ENCODE measurements around the gene SMAP2. TPM values are rescaled to one million over a fixed set of nuclear protein-coding genes. Genes with fewer than 3 reads are reported as not detected.
A peak's percentile ranks its signal among the peaks of the same experiment; 100 is the strongest.

Gene SMAP2
- polyA plus RNA-seq, 1 donor (not counting 4 experiments of a cell fraction or from before 2014, with no cell fraction given) = 13.2 TPM

DNA sequence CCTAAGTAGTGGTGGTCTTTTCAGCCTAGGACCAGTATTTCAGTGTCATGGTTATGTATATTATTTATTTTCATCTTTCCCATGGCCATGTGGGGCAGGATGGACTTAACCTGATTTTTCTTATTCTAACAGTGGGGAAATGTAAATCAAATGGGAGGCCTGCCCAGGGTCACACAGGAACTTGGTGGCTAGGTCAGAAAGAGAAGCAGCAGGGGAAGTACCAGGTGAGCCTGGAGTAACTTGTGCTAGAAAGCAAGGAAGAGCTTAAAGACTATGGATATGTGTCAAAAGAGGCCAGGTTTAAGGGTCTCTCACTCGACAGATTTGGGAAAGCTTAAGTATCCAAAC is 77.7 kb downstream of the SMAP2 start:
- no peak overlapping the region for H3K9ac ChIP-seq (ENCODE audit: control insufficient read depth, extremely low read depth, insufficient read depth, low read length)
- H3K4me3 ChIP-seq (ENCODE audit: control insufficient read depth in 2 of 3, extremely low read depth in 1 of 3, insufficient read depth in 2 of 3, low read depth in 1 of 3, low read length in 3 of 3) = peak overlapping the region in 1 of 3 experiments; percentile 23
- no peak for TF ChIP-seq EZH2 (IDR thresholded peaks at IDR 0.05; ENCODE audit: low read length)
- TF ChIP-seq, protein P1, sequence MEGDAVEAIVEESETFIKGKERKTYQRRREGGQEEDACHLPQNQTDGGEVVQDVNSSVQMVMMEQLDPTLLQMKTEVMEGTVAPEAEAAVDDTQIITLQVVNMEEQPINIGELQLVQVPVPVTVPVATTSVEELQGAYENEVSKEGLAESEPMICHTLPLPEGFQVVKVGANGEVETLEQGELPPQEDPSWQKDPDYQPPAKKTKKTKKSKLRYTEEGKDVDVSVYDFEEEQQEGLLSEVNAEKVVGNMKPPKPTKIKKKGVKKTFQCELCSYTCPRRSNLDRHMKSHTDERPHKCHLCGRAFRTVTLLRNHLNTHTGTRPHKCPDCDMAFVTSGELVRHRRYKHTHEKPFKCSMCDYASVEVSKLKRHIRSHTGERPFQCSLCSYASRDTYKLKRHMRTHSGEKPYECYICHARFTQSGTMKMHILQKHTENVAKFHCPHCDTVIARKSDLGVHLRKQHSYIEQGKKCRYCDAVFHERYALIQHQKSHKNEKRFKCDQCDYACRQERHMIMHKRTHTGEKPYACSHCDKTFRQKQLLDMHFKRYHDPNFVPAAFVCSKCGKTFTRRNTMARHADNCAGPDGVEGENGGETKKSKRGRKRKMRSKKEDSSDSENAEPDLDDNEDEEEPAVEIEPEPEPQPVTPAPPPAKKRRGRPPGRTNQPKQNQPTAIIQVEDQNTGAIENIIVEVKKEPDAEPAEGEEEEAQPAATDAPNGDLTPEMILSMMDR (optimal IDR thresholded peaks at IDR 0.05 in 1 of 3, IDR thresholded peaks at IDR 0.05 in 1 of 3, conservative IDR thresholded peaks at IDR 0.05 in 1 of 3; ENCODE audit: extremely low read depth in 1 of 3, insufficient read depth in 2 of 3, low read length in 3 of 3) = no peak
- no peak overlapping the region for H2AFZ ChIP-seq (ENCODE audit: control insufficient read depth, low read length)
- H3K36me3 ChIP-seq (ENCODE audit: control insufficient read depth in 2 of 2, extremely low read depth in 1 of 2, insufficient read depth in 2 of 2, low read length in 2 of 2) = no peaks in the 10 kb centered on the region
- H3K27ac ChIP-seq (ENCODE audit: control insufficient read depth, insufficient read depth, low read length) = no peak overlapping the region
- H3K4me1 ChIP-seq (ENCODE audit: control insufficient read depth, extremely low read depth, insufficient read depth, low read length) = peaks cover 13% of the 10 kb centered on the region
- dilution Hi-C loops (cut with MboI; ENCODE audit: extremely low pct_ligation_motif_present, low sequenced_read_pairs) = no loop called here
- DNase-seq (ENCODE audit: low read depth, low spot score) = no peak
- H3K27me3 ChIP-seq (ENCODE audit: control insufficient read depth, extremely low read depth, insufficient read depth, low read length) = no peaks in the 10 kb centered on the region
- H4K20me1 ChIP-seq (ENCODE audit: control insufficient read depth, extremely low read depth, insufficient read depth, low read length) = no peaks in the 10 kb centered on the region
- no peaks in the 10 kb centered on the region for H3K79me2 ChIP-seq (ENCODE audit: control insufficient read depth, insufficient read depth, low read length)
- no peak for FAIRE-seq
- H3K4me2 ChIP-seq (ENCODE audit: control insufficient read depth, extremely low read depth, insufficient read depth, low read depth, low read length) = peak overlapping the region; percentile 88
- H3K9me3 ChIP-seq (ENCODE audit: control insufficient read depth, low read depth, low read length) = no peaks in the 10 kb centered on the region
- no peaks in the 10 kb centered on the region for H3K9me1 ChIP-seq (ENCODE audit: control insufficient read depth, extremely low read depth, insufficient read depth, low read length)

DNA sequence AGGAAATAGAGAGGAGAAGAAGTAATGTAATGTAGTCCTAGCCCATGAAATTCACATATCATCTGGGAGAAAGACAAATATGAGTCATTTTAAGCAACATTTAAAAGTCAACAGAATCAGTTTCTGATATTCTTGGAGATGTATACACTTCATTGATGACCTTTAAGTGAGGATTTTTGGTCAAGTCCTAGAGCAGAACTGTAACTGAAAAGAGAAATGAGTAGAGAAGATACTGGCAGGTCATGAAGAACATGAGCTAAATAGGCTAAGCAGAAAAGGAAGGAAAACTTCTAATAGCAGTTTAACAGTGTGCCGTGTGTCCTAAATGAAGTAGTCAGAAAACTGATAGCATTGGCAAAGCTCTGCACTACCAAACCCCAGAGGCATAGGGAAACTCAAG is 81.3 kb downstream of the SMAP2 start:
- DNase-seq (ENCODE audit: low read depth, low spot score) (no peak), FAIRE-seq (no peak)
- dilution Hi-C loops (cut with MboI; ENCODE audit: extremely low pct_ligation_motif_present, low sequenced_read_pairs) = no loop called here
- Histone ChIP-seq H3K36me3 (ENCODE audit: control insufficient read depth in 2 of 2, extremely low read depth in 1 of 2, insufficient read depth in 2 of 2, low read length in 2 of 2) (peaks cover 0 to 7% of the 10 kb centered on the region in 2 experiments), H3K79me2 (ENCODE audit: control insufficient read depth, insufficient read depth, low read length) (no peaks in the 10 kb centered on the region), H3K27ac (ENCODE audit: control insufficient read depth, insufficient read depth, low read length) (no peak overlapping the region), H3K9ac (ENCODE audit: control insufficient read depth, extremely low read depth, insufficient read depth, low read length) (no peak overlapping the region), H3K27me3 (ENCODE audit: control insufficient read depth, extremely low read depth, insufficient read depth, low read length) (no peaks in the 10 kb centered on the region), H3K4me1 (ENCODE audit: control insufficient read depth, extremely low read depth, insufficient read depth, low read length) (peaks cover 9% of the 10 kb centered on the region), H3K4me2 (ENCODE audit: control insufficient read depth, extremely low read depth, insufficient read depth, low read depth, low read length) (no peak overlapping the region), H2AFZ (ENCODE audit: control insufficient read depth, low read length) (no peak overlapping the region), H3K9me3 (ENCODE audit: control insufficient read depth, low read depth, low read length) (peaks cover 1% of the 10 kb centered on the region), H4K20me1 (ENCODE audit: control insufficient read depth, extremely low read depth, insufficient read depth, low read length) (no peaks in the 10 kb centered on the region), H3K9me1 (ENCODE audit: control insufficient read depth, extremely low read depth, insufficient read depth, low read length) (no peaks in the 10 kb centered on the region), H3K4me3 (ENCODE audit: control insufficient read depth in 2 of 3, extremely low read depth in 1 of 3, insufficient read depth in 2 of 3, low read depth in 1 of 3, low read length in 3 of 3) (no peak overlapping the region)
- TF ChIP-seq, protein P1 (optimal IDR thresholded peaks at IDR 0.05 in 1 of 3, IDR thresholded peaks at IDR 0.05 in 1 of 3, conservative IDR thresholded peaks at IDR 0.05 in 1 of 3; ENCODE audit: extremely low read depth in 1 of 3, insufficient read depth in 2 of 3, low read length in 3 of 3) = no peak
- TF ChIP-seq EZH2 (IDR thresholded peaks at IDR 0.05; ENCODE audit: low read length) = no peak

Data from keratinocyte (primary cell).